Panc1 (cell line): ENCODE measurements around the gene NDUFB1. TPM values are rescaled to one million over a fixed set of nuclear protein-coding genes. Genes with fewer than 3 reads are reported as not detected.

ENCODE experiments used
- ATAC-seq: fragments of 200-7000 bp; cut with Tn5 transposase; 2 replicates; pipeline ENCODE4 v1.9.1; 2020; ENCODE audit warnings: mild to moderate bottlenecking, moderate library complexity
- Bru-seq: library from RNA; stranded (reverse); fragments of 400-500 nt; gene quantifications from one replicate; lab custom pipeline; 2021; lab: Mats Ljungman, UMichigan
- BruChase-seq, 2 experiments: library from RNA; stranded (reverse); fragments of 400-500 nt; gene quantifications; one replicate each; lab custom pipeline; 2021; lab: Mats Ljungman, UMichigan
- BruUV-seq: library from RNA; stranded (reverse); fragments of 400-500 nt; replicated peaks from 2 replicates; lab custom pipeline; 2021; lab: Mats Ljungman, UMichigan
- CTCF ChIA-PET: fragments of 300-600 bp; sonication (Branson Sonifier 250); formaldehyde crosslinking; loops from one replicate; lab custom pipeline; 2022; ENCODE audit warnings: antibody characterized with exemption; lab: Charles Lee
- POLR2A ChIA-PET: fragments of 300-600 bp; sonication (Branson Sonifier 250); formaldehyde crosslinking; loops from one replicate; lab custom pipeline; 2022; ENCODE audit warnings: antibody characterized with exemption; lab: Charles Lee
- DNase-seq: peaks from one replicate; pipeline ENCODE4 v3.0.0-alpha.2; 2010; ENCODE audit warnings: low read depth, low spot score
- H3K27ac ChIP-seq: 2 replicates; pipeline ENCODE4 v1.5.1; 2011; ENCODE audit warnings: mild to moderate bottlenecking, low read length, inconsistent platforms
- H3K27me3 ChIP-seq: fragments of 200-500 bp; sonication (Bioruptor generic); 2 replicates; pipeline ENCODE4 v1.6.0; 2014; ENCODE audit warnings: low read length, inconsistent platforms; ENCODE audit not compliant: control insufficient read depth, insufficient read depth
- H3K36me3 ChIP-seq: fragments of 200-500 bp; sonication (Bioruptor generic); 2 replicates; pipeline ENCODE4 v1.5.1; 2014; ENCODE audit warnings: inconsistent platforms, mild to moderate bottlenecking, low read length, moderate library complexity; ENCODE audit not compliant: control insufficient read depth, insufficient read depth
- H3K4me1 ChIP-seq: 2 replicates; pipeline ENCODE4 v1.5.1; 2011; ENCODE audit warnings: inconsistent platforms, mild to moderate bottlenecking, low read length, moderate library complexity; ENCODE audit not compliant: control insufficient read depth, insufficient read depth
- H3K4me3 ChIP-seq, 2 experiments: 2 replicates each; pipeline ENCODE4 v1.5.1; 2011 to 2012; ENCODE audit warnings: low read depth in 2 of 2, low read length in 2 of 2, mild to moderate bottlenecking in 2 of 2, inconsistent platforms in 1 of 2, moderate library complexity in 1 of 2
- H3K9me3 ChIP-seq: fragments of 200-500 bp; sonication (Bioruptor generic); 2 replicates; pipeline ENCODE4 v1.5.1; 2014; ENCODE audit warnings: low read depth, mild to moderate bottlenecking, inconsistent platforms, low read length, moderate library complexity; ENCODE audit not compliant: control insufficient read depth, insufficient read depth
- CTCF ChIP-seq: fragments of 450-650 bp; IDR thresholded peaks from 2 replicates; pipeline ENCODE4 v1.5.1; 2017; ENCODE audit warnings: mild to moderate bottlenecking
- POLR2AphosphoS5 ChIP-seq: IDR thresholded peaks from 2 replicates; pipeline ENCODE4 v1.6.1; 2012; ENCODE audit warnings: mild to moderate bottlenecking, low read depth, low read length, moderate library complexity
- REST ChIP-seq, 2 experiments: IDR thresholded peaks; 2 replicates each; pipeline ENCODE4 v1.6.1; 2011 to 2012; ENCODE audit warnings: low read depth in 2 of 2, control low read depth in 1 of 2, low read length in 1 of 2, mild to moderate bottlenecking in 1 of 2, moderate library complexity in 1 of 2; ENCODE audit not compliant: insufficient read depth in 1 of 2
- SIN3A ChIP-seq: IDR thresholded peaks from 2 replicates; pipeline ENCODE4 v1.6.1; 2012; ENCODE audit warnings: low read depth, mild to moderate bottlenecking, low read length, moderate library complexity, borderline replicate concordance; ENCODE audit not compliant: insufficient read depth
- TCF7L2 ChIP-seq: IDR thresholded peaks from 2 replicates; pipeline ENCODE4 v1.6.1; 2011; ENCODE audit warnings: mild to moderate bottlenecking, low read depth, low read length, inconsistent platforms
- in situ Hi-C: cut with HindIII; loops from 2 replicates; pipeline ENCODE4 v1.10.0; 2016; ENCODE audit warnings: low sequenced_read_pairs, low pct_unique_long_range_greater_than_20kb
- intact Hi-C: fragments of 100-400 bp; cut with micrococcal nuclease; formaldehyde crosslinking; loops from one replicate; pipeline ENCODE4 v1.10.0; 2022; ENCODE audit not compliant: unreplicated experiment
- long read RNA-seq: library from polyadenylated mRNA; unstranded; transcript quantifications from one replicate; pipeline ENCODE4 v2.0.0, GENCODE V29; 2021; ENCODE audit not compliant: unreplicated experiment
- polyA plus RNA-seq: library from polyadenylated mRNA; unstranded; fragments of >200 nt; gene quantifications from one replicate; pipeline ENCODE4 v1.2.1, GENCODE V29; 2012; ENCODE audit warnings: missing spikeins; ENCODE audit not compliant: insufficient read length
- total RNA-seq: library from RNA; stranded (reverse); gene quantifications from one replicate; pipeline ENCODE4 v1.2.1, GENCODE V29; 2021; ENCODE audit not compliant: unreplicated experiment

Gene NDUFB1
- total RNA-seq (126 TPM), Bru-seq, nascent RNA (percentile 79 among the genes with signal in this experiment), BruChase-seq, experiment 1, labeled RNA remaining after a 2-hour chase (percentile 64 among the genes with signal in this experiment), BruChase-seq, experiment 2, labeled RNA remaining after a 6-hour chase (percentile 63 among the genes with signal in this experiment)
- 147 TPM for polyA plus RNA-seq
- long read RNA-seq, transcript NDUFB1-201 (3 exons, 528 nt), result major isoform, 110 of 119 reads
- long read RNA-seq, partial matches to known transcripts, result 1 of 119 reads
- long read RNA-seq, other reads (novel, unspliced or antisense), result 3 of 119 reads

DNA sequence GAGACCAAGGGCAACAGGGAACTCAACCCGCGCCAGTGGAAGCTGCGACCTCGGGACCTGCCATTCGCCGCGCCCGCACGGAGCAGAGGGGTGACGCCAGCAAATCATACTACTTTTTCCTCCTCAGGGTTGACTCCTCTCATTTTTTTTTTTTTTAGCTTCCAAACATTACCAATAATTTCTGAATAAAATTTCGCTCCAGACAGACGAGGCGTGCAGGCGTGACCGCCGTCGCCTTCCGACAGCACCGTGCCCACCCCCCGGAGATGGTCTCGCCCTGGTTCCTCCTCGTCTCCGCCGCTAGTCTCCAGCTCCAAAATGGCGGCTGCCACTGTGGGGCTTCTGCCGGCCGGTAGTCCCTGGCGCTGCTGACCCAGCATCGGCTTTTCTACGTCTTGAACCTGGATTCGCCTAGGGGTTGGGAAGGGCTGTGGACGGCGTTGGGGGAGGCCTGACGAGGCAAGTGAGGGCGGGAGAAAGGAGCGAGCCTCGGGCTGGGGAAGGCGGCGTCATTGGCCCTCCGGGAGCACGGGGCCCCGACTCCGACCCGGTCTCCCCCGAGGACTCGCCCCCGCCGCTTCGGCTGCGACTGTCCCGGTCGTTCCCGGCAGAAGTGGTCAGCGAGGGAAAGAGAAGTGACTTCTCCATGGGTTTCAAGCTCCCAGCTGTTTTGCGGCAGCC, at the start of gene NDUFB1, which contains the start of gene CPSF2:
Gene NDUFB1 (minus strand): TSS at position 37 of the 681 bp plus-strand sequence. CDS start 4,069 bp downstream, outside the sequence.
Gene CPSF2 (plus strand): TSS at position 300 of the 681 bp plus-strand sequence. CDS start 9,016 bp downstream, outside the sequence.
- intact Hi-C loops (no loop called here), in situ Hi-C loops (no loop called here)
- DNase-seq, result peak; percentile 35
- Histone ChIP-seq H3K4me3 (peak within 1 kb of the TSS; percentile 81 to 94), H3K36me3 (peaks cover 10% of the 10 kb centered on the region), H3K9me3 (no peaks in the 10 kb centered on the region), H3K27me3 (no peaks in the 10 kb centered on the region), H3K27ac (peak within 1 kb of the TSS; percentile 97), H3K4me1 (no peaks in the 10 kb centered on the region)
- peak; percentile 95 for ATAC-seq
- CTCF ChIA-PET, result interaction anchor here (0.6 kb wide), 1 partner anchor 14 kb away, joined by 4 read pairs; no protein-coding TSS in a partner anchor
- TF ChIP-seq SIN3A (no peak), TCF7L2 (no peak; the same call in none of the 2 replicates), CTCF (no peak), POLR2AphosphoS5 (peak; percentile 77; the same call in 1 of the 2 replicates)
- no TSS peak for BruUV-seq
- POLR2A ChIA-PET, result interaction anchor here (0.6 to 0.8 kb wide), 3 partner anchors 9 to 190 kb away, joined by 4 to 14 read pairs (median 6); no protein-coding TSS in a partner anchor

- no peak overlapping the region for H3K4me3 ChIP-seq
- ChIA-PET POLR2A (no interaction called here), CTCF (no interaction called here)
- no peaks in the 10 kb centered on the region for H3K4me1 ChIP-seq
- DNase-seq (no peak), ATAC-seq (no peak)
- intact Hi-C loops, result no loop called here
- H3K27ac ChIP-seq, result no peak overlapping the region
- H3K36me3 ChIP-seq, result peaks cover 14% of the 10 kb centered on the region; the same call in 1 of the 2 replicates
- H3K9me3 ChIP-seq, result no peaks in the 10 kb centered on the region; the same call in 1 of the 2 replicates
- TF ChIP-seq CTCF, result no peak
- TF ChIP-seq TCF7L2, result no peak
- TF ChIP-seq SIN3A, result no peak
- no peak for TF ChIP-seq REST (IDR thresholded peaks at IDR 0.05; ENCODE audit: insufficient read depth in 1 of 2, low read depth in 2 of 2, low read length in 1 of 2)
- TF ChIP-seq POLR2AphosphoS5, result no peak
- in situ Hi-C loops, result no loop called here
- no TSS peak for BruUV-seq
- H3K27me3 ChIP-seq, result no peaks in the 10 kb centered on the region
These were observed 43.5 kb upstream of the NDUFB1 start for GRCh38 chr14:92164958-92165357.
